IMR-90 (cell line): ENCODE data around the gene LOXL3. TPM values are rescaled to one million over a fixed set of nuclear protein-coding genes. Genes with fewer than 3 reads are reported as not detected.

Experiments
- ATAC-seq: fragments of 200-7000 bp; cut with Tn5 transposase; 2 replicates; pipeline ENCODE4 v1.9.1; 2020; ENCODE audit warnings: low read depth, mild to moderate bottlenecking, moderate library complexity
- BruUV-seq: library from RNA; stranded (reverse); fragments of 400-500 nt; replicated peaks from 2 replicates; lab custom pipeline; 2021; lab: Mats Ljungman, UMichigan
- CTCF ChIA-PET: fragments of 300-600 bp; formaldehyde crosslinking; extraction: SDS; loops from one replicate; lab custom pipeline; 2021; ENCODE audit warnings: antibody characterized with exemption; lab: Yijun Ruan, JAX
- POLR2A ChIA-PET: fragments of 300-600 bp; sonication (Branson Sonifier 250); formaldehyde crosslinking; loops from one replicate; lab custom pipeline; 2022; ENCODE audit warnings: antibody characterized with exemption; ENCODE audit not compliant: unreplicated experiment; lab: Charles Lee
- DNase-seq: peaks from one replicate; pipeline ENCODE4 v3.0.0; 2013
- H2AFZ ChIP-seq: replicated peaks from 2 replicates; pipeline ENCODE3; 2013; ENCODE audit warnings: low read length, mild to moderate bottlenecking; ENCODE audit not compliant: poor library complexity
- H2AK5ac ChIP-seq: 2 replicates; pipeline ENCODE4 v1.6.1; 2013; ENCODE audit warnings: low read depth, low read length, inconsistent platforms
- H2AK9ac ChIP-seq: replicated peaks from 2 replicates; pipeline ENCODE3; 2013; ENCODE audit warnings: mild to moderate bottlenecking, low read depth, low read length, moderate library complexity; ENCODE audit not compliant: poor library complexity
- H2BK120ac ChIP-seq: 2 replicates; pipeline ENCODE4 v1.6.1; 2013; ENCODE audit warnings: low read depth, low read length, inconsistent platforms
- H2BK15ac ChIP-seq: 3 replicates; pipeline ENCODE4 v1.6.1; 2013; ENCODE audit warnings: low read depth, low read length, inconsistent platforms
- H2BK20ac ChIP-seq: 2 replicates; pipeline ENCODE4 v1.6.1; 2013; ENCODE audit warnings: low read depth, mild to moderate bottlenecking, inconsistent platforms, low read length, moderate library complexity
- H2BK5ac ChIP-seq: 2 replicates; pipeline ENCODE4 v1.6.1; 2013; ENCODE audit warnings: mild to moderate bottlenecking, low read depth, low read length, inconsistent platforms; ENCODE audit not compliant: poor library complexity, severe bottlenecking
- H3K14ac ChIP-seq: replicated peaks from 2 replicates; pipeline ENCODE4 v1.6.1; 2013; ENCODE audit warnings: low read depth, low read length, inconsistent platforms
- H3K18ac ChIP-seq: 2 replicates; pipeline ENCODE4 v1.6.1; 2013; ENCODE audit warnings: low read depth, low read length, control low read depth
- H3K23ac ChIP-seq: 2 replicates; pipeline ENCODE4 v1.6.1; 2013; ENCODE audit warnings: low read depth, low read length, inconsistent platforms
- H3K27ac ChIP-seq: 2 replicates; pipeline ENCODE4 v1.5.1; 2013; ENCODE audit warnings: mild to moderate bottlenecking, control low read depth, low read length; ENCODE audit not compliant: insufficient read depth
- H3K27me3 ChIP-seq: 2 replicates; pipeline ENCODE4 v1.6.1; 2013; ENCODE audit warnings: low read length; ENCODE audit not compliant: control insufficient read depth, insufficient read depth
- H3K36me3 ChIP-seq: 2 replicates; pipeline ENCODE4 v1.6.1; 2013; ENCODE audit warnings: low read length, mixed read lengths; ENCODE audit not compliant: control insufficient read depth, insufficient read depth
- H3K4ac ChIP-seq: 2 replicates; pipeline ENCODE4 v1.6.1; 2013; ENCODE audit warnings: low read depth, low read length, inconsistent platforms
- H3K4me1 ChIP-seq: 2 replicates; pipeline ENCODE4 v1.6.1; 2013; ENCODE audit warnings: low read length, mixed read lengths; ENCODE audit not compliant: control insufficient read depth, insufficient read depth
- H3K4me2 ChIP-seq: 2 replicates; pipeline ENCODE4 v1.6.1; 2013; ENCODE audit warnings: low read depth, mild to moderate bottlenecking, control low read depth, low read length, moderate library complexity
- H3K4me3 ChIP-seq: 2 replicates; pipeline ENCODE4 v1.5.1; 2013; ENCODE audit warnings: low read depth, mild to moderate bottlenecking, control low read depth, low read length, moderate library complexity; ENCODE audit not compliant: insufficient read depth
- H3K56ac ChIP-seq: 2 replicates; pipeline ENCODE4 v1.6.1; 2013; ENCODE audit warnings: low read length, inconsistent platforms; ENCODE audit not compliant: insufficient read depth; ENCODE audit errors: extremely low read depth
- H3K79me1 ChIP-seq, 2 experiments: 2 replicates each; pipeline ENCODE4 v1.6.1; 2013; ENCODE audit warnings: low read length in 2 of 2, inconsistent platforms in 1 of 2, low read depth in 1 of 2
- H3K9ac ChIP-seq: 2 replicates; pipeline ENCODE4 v1.6.1; 2013; ENCODE audit warnings: low read depth, low read length, control low read depth
- H3K9me1 ChIP-seq: 2 replicates; pipeline ENCODE4 v1.6.1; 2013; ENCODE audit warnings: low read length, inconsistent platforms; ENCODE audit not compliant: insufficient read depth
- H3K9me3 ChIP-seq: 2 replicates; pipeline ENCODE4 v1.6.1; 2013; ENCODE audit warnings: low read length; ENCODE audit not compliant: control insufficient read depth, insufficient read depth
- H4K20me1 ChIP-seq: 2 replicates; pipeline ENCODE4 v1.6.1; 2013; ENCODE audit warnings: low read length, inconsistent platforms; ENCODE audit not compliant: insufficient read depth
- H4K5ac ChIP-seq: 2 replicates; pipeline ENCODE4 v1.6.1; 2013; ENCODE audit warnings: mild to moderate bottlenecking, low read depth, low read length, control low read depth
- H4K8ac ChIP-seq, 2 experiments: 2 replicates each; pipeline ENCODE4 v1.6.1; 2013; ENCODE audit warnings: low read depth in 2 of 2, low read length in 2 of 2, control low read depth in 1 of 2, inconsistent platforms in 1 of 2
- H4K91ac ChIP-seq: 2 replicates; pipeline ENCODE4 v1.6.1; 2013; ENCODE audit warnings: low read depth, low read length, inconsistent platforms; ENCODE audit not compliant: insufficient read depth
- BHLHE40 ChIP-seq: fragments of 150-350 bp; IDR thresholded peaks from 2 replicates; pipeline ENCODE4 v1.6.1; 2016; ENCODE audit warnings: mild to moderate bottlenecking, low read depth, low read length
- FOS ChIP-seq: fragments of 150-350 bp; IDR thresholded peaks from 2 replicates; pipeline ENCODE4 v1.6.1; 2016; ENCODE audit warnings: low read depth, low read length
- MAZ ChIP-seq: IDR thresholded peaks from 2 replicates; pipeline ENCODE4 v1.6.1; 2012; ENCODE audit warnings: low read depth, mild to moderate bottlenecking, low read length, improper control_type of control experiment, moderate library complexity, borderline replicate concordance
- MXI1 ChIP-seq: IDR thresholded peaks from 2 replicates; pipeline ENCODE4 v1.6.1; 2012; ENCODE audit warnings: low read depth, mild to moderate bottlenecking, low read length, moderate library complexity, borderline replicate concordance
- POLR2A ChIP-seq: IDR thresholded peaks from 2 replicates; pipeline ENCODE4 v1.6.1; 2012; ENCODE audit warnings: mild to moderate bottlenecking, low read depth, low read length
- RCOR1 ChIP-seq: IDR thresholded peaks from 2 replicates; pipeline ENCODE4 v1.6.1; 2012; ENCODE audit warnings: mild to moderate bottlenecking, low read length, improper control_type of control experiment; ENCODE audit not compliant: insufficient replicate concordance
- RFX5 ChIP-seq: IDR thresholded peaks from 2 replicates; pipeline ENCODE4 v1.8.0; 2012; ENCODE audit warnings: low read depth, mild to moderate bottlenecking, low read length, moderate library complexity
- SMC3 ChIP-seq: fragments of 150-350 bp; IDR thresholded peaks from 2 replicates; pipeline ENCODE4 v1.6.1; 2016; ENCODE audit warnings: low read depth, mild to moderate bottlenecking, antibody characterized with exemption, low read length, moderate library complexity
- USF2 ChIP-seq: fragments of 150-350 bp; IDR thresholded peaks from 2 replicates; pipeline ENCODE4 v1.6.1; 2017; ENCODE audit warnings: mild to moderate bottlenecking, antibody characterized with exemption, low read length, low read depth
- WGBS, 2 experiments: methylation state at CpG; one replicate each; pipeline versions ENCODE4 v1.1.5 to v1.1.7; 2013; ENCODE audit warnings: missing lambda C conversion rate in 2 of 2; ENCODE audit not compliant: insufficient read length in 1 of 2; ENCODE audit errors: extremely low coverage in 2 of 2; 5-methylcytosine and 5-hydroxymethylcytosine counted together
- dilution Hi-C: fragments of 300-500 bp; cut with HindIII; formaldehyde crosslinking; loops from one replicate; pipeline ENCODE4 v1.14.3; 2018; ENCODE audit warnings: low sequenced_read_pairs; ENCODE audit not compliant: unreplicated experiment
- in situ Hi-C: fragments of 300-500 bp; cut with MboI; formaldehyde crosslinking; loops from 3 replicates; pipeline ENCODE4 v1.14.3; 2019; ENCODE audit warnings: low sequenced_read_pairs, inconsistent platforms, mixed read lengths
- intact Hi-C: fragments of 100-400 bp; cut with micrococcal nuclease; formaldehyde crosslinking; loops from 2 replicates; pipeline ENCODE4 v1.10.0; 2022
- polyA plus RNA-seq, 3 experiments: library from polyadenylated mRNA; depleted of rRNA; stranded (reverse); fragments of >200 nt; gene quantifications; 2 replicates each; pipeline ENCODE4 v1.2.3, GENCODE V29; 2012; ENCODE audit warnings: low replicate concordance in 1 of 3
- total RNA-seq: library from RNA; depleted of rRNA; stranded (reverse); fragments of >200 nt; gene quantifications from 2 replicates; pipeline ENCODE4 v1.2.3, GENCODE V29; 2012

LOXL3 gene
- total and polyA plus RNA-seq, 2 of the 4 experiments (the other 2 are of a cell fraction), result 17.9 to 23.4 TPM

DNA sequence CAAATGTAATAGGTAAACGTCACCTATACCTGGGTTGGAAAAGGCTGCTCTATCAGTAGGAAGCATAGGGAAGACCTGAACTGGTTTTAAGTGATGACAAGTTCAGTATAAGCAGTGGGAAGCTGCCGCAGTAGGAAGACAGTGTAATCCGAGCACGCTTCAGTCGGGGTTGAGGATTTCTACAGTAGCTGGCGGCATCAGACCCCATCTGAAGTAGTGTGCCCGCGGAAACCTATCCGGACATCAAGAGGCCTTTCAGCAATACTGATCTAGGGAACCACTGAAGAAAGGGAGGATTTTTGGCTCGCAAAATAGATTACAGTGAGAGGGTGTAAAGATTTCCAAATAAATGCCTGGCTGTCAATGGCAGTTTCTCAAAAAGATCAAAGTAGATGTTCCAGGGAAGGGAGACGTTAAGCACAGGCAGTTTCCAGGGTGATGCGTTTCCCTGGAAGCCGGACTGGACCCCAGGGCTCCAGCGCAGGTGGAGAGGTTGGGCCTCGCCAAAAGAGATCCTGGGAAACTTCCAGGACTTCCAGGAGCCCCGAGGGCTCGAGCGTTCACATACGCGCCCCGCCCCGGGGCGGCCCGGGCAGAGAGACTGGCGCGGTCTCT is 5.3 kb downstream of the LOXL3 start:
- H3K4me1 ChIP-seq, result peaks cover 20% of the 10 kb centered on the region
- peak overlapping the region; percentile 52 for H3K4me3 ChIP-seq
- peak overlapping the region; percentile 44; the same call in 1 of the 2 replicates for H3K9ac ChIP-seq
- 42% methylated on average over 3 of the region's 26 CpGs; no CpG with 5 or more reads in 1 of the 2 experiments for WGBS, 2 experiments
- no peak overlapping the region for H2BK5ac ChIP-seq
- peak overlapping the region; percentile 53 to 54; a peak in 2 of 4 replicates for H4K8ac ChIP-seq
- H4K20me1 ChIP-seq, result no peaks in the 10 kb centered on the region; the same call in 1 of the 2 replicates
- TF ChIP-seq BHLHE40 (no peak), SMC3 (no peak), RFX5 (no peak), USF2 (no peak), POLR2A (no peak), MXI1 (no peak), MAZ (no peak), RCOR1 (no peak), FOS (no peak)
- peaks cover 14 to 44% of the 10 kb centered on the region in 2 experiments for H3K79me1 ChIP-seq
- in situ Hi-C loops, result no loop called here
- ChIA-PET CTCF (interaction anchor here (1.5 kb wide), 1 partner anchor 65 kb away, joined by 3 read pairs; the partner anchor contains the start of genes CCDC142 and TTC31), POLR2A (no interaction called here)
- peak overlapping the region; percentile 34 for H3K4ac ChIP-seq
- BruUV-seq, result no TSS peak
- H3K56ac ChIP-seq, result no peak overlapping the region
- H3K27me3 ChIP-seq, result no peaks in the 10 kb centered on the region
- H3K18ac ChIP-seq, result peak overlapping the region; percentile 17; the same call in 1 of the 2 replicates
- ATAC-seq, result no peak
- H2AFZ ChIP-seq, result peak overlapping the region; percentile 94
- no peaks in the 10 kb centered on the region for H3K9me3 ChIP-seq
- peak overlapping the region; percentile 37; the same call in 1 of the 2 replicates for H4K91ac ChIP-seq
- DNase-seq, result no peak
- peak overlapping the region; percentile 48; the same call in 1 of the 2 replicates for H3K23ac ChIP-seq
- H2AK5ac ChIP-seq, result peak overlapping the region; percentile 7; the same call in 1 of the 2 replicates
- H3K4me2 ChIP-seq, result peak overlapping the region; percentile 78
- H2AK9ac ChIP-seq, result no peak overlapping the region
- H3K9me1 ChIP-seq, result peaks cover 13% of the 10 kb centered on the region; the same call in 1 of the 2 replicates
- no peak overlapping the region for H2BK20ac ChIP-seq
- H4K5ac ChIP-seq, result peak overlapping the region; percentile 36; the same call in 1 of the 2 replicates
- intact Hi-C loops, result no loop called here
- dilution Hi-C loops, result no loop called here
- H2BK120ac ChIP-seq, result no peak overlapping the region
- H3K36me3 ChIP-seq, result peaks cover 13% of the 10 kb centered on the region
- H2BK15ac ChIP-seq, result no peak overlapping the region
- 0 out of 2 replicates have a peak overlapping the region, but pooled peaks have one; percentile 24 for H3K14ac ChIP-seq
- H3K27ac ChIP-seq, result peak overlapping the region; percentile 9; the same call in 1 of the 2 replicates
